ENCODE measurements around the gene CHST4.

CHST4 gene

GRCh38 chr16:71489122-71489521, 37.1 kb upstream of the CHST4 start, which contains the start of gene ZNF19:
ZNF19 (minus strand) TSS chr16:71489324; CDS start chr16:71482114, 7,210 bp downstream.
- no peak for TF ChIP-seq CTCF (IDR thresholded peaks at IDR 0.05; ENCODE audit: control insufficient read depth, extremely low read depth, insufficient read depth)

GRCh38 chr16:71490361-71490760, 35.9 kb upstream of the CHST4 start:
- no peak for TF ChIP-seq CTCF (IDR thresholded peaks at IDR 0.05; ENCODE audit: control insufficient read depth, extremely low read depth, insufficient read depth)
- H3K4me3 ChIP-seq (ENCODE audit: low read depth, low read length), result no peak overlapping the region

More at GRCh38 chr16:71489122-71489521, 37.1 kb upstream of the CHST4 start, which contains the start of gene ZNF19:
- no peak for DNase-seq (ENCODE audit: low read depth)
- no peak within 1 kb of the TSS for H3K4me3 ChIP-seq (ENCODE audit: low read depth, low read length)

GRCh38 chr16:71491054-71491453, 35.2 kb upstream of the CHST4 start:
- H3K4me3 ChIP-seq (ENCODE audit: low read depth, low read length), result no peak overlapping the region
- DNase-seq (ENCODE audit: low read depth), result no peak
- no peak for TF ChIP-seq CTCF (IDR thresholded peaks at IDR 0.05; ENCODE audit: control insufficient read depth, extremely low read depth, insufficient read depth)

More at GRCh38 chr16:71490361-71490760, 35.9 kb upstream of the CHST4 start:
- DNase-seq (ENCODE audit: low read depth), result no peak

GRCh38 chr16:71492786-71493185, 33.4 kb upstream of the CHST4 start:
- H3K4me3 ChIP-seq (ENCODE audit: low read depth, low read length), result no peak overlapping the region
- DNase-seq (ENCODE audit: low read depth), result no peak
- TF ChIP-seq CTCF (IDR thresholded peaks at IDR 0.05; ENCODE audit: control insufficient read depth, extremely low read depth, insufficient read depth), result no peak

GRCh38 chr16:71493213-71493612, 33.0 kb upstream of the CHST4 start:
- H3K4me3 ChIP-seq (ENCODE audit: low read depth, low read length), result no peak overlapping the region
- DNase-seq (ENCODE audit: low read depth), result no peak
- no peak for TF ChIP-seq CTCF (IDR thresholded peaks at IDR 0.05; ENCODE audit: control insufficient read depth, extremely low read depth, insufficient read depth)

- TF ChIP-seq CTCF (IDR thresholded peaks at IDR 0.05; ENCODE audit: control insufficient read depth, extremely low read depth, insufficient read depth), result no peak
- no peak overlapping the region for H3K4me3 ChIP-seq (ENCODE audit: low read depth, low read length)
- no peak for DNase-seq (ENCODE audit: low read depth)
These were observed 28.2 kb upstream of the CHST4 start for GRCh38 chr16:71498031-71498430.

- H3K4me3 ChIP-seq (ENCODE audit: low read depth, low read length), result no peak overlapping the region
These were observed 26.4 kb upstream of the CHST4 start for GRCh38 chr16:71499775-71500364.

More at GRCh38 chr16:71499775-71500364, 26.4 kb upstream of the CHST4 start:
- DNase-seq (ENCODE audit: low read depth), result peak; percentile 31
- peak; percentile 88 for TF ChIP-seq CTCF (IDR thresholded peaks at IDR 0.05; ENCODE audit: control insufficient read depth, extremely low read depth, insufficient read depth)
